ENCODE data around the gene HPSE2.
A peak's percentile ranks its signal among the peaks of the same experiment; 100 is the strongest.
"Not testable (repeated sequence)": the region's sequence is repeated elsewhere in the genome, so short reads cannot be mapped to it uniquely, and the experiment has no call there.

Gene HPSE2

GRCh38 chr10:98560565-98560964 lies 675.1 kb downstream of the HPSE2 start:
- no peak for DNase-seq (ENCODE audit: low read depth)

- DNase-seq (ENCODE audit: low read depth) = peak; percentile 37
These were observed 679.6 kb downstream of the HPSE2 start for GRCh38 chr10:98556061-98556460.

- no peak for DNase-seq (ENCODE audit: low read depth)
These were observed 680.5 kb downstream of the HPSE2 start for GRCh38 chr10:98555021-98555619.

DNA sequence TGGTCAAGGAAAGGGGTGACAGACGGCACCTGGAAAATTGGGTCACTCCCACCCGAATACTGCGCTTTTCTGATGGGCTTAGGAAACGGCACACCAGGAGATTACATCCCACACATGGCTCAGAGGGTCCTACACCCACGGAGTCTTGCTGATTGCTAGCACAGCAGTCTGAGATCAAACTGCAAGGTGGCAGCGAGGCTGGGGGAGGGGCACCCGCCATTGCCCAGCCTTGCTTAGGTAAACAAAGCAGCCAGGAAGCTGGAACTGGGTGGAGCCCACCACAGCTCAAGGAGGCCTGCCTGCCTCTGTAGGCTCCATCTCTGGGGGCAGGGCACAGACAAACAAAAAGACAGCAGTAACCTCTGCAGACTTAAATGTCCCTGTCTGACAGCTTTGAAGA lies 694.1 kb downstream of the HPSE2 start:
- not testable (repeated sequence) for DNase-seq (ENCODE audit: low read depth)

DNA sequence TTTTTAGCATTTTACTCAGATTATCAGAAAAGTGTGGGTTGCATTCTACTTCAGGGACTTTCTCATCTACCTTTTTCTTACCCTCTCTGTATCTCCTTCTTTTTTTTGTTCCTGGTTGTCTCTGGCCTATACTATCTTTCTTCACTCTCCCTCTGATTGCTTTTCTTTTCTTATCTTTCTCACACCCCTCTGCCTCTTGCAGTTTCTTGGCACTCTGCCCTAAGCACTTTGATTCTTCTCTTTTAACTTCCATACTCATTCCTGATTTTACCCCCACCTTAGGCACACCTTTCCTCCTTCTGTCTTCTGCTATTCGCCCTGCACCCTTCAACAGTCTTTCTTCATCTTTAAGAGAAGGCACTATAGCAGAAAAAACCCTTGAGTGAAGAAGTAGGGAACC lies 696.1 kb downstream of the HPSE2 start:
- DNase-seq (ENCODE audit: low read depth) = no peak

GRCh38 chr10:98538472-98538871 lies 697.2 kb downstream of the HPSE2 start:
- no peak for DNase-seq (ENCODE audit: low read depth)

DNA sequence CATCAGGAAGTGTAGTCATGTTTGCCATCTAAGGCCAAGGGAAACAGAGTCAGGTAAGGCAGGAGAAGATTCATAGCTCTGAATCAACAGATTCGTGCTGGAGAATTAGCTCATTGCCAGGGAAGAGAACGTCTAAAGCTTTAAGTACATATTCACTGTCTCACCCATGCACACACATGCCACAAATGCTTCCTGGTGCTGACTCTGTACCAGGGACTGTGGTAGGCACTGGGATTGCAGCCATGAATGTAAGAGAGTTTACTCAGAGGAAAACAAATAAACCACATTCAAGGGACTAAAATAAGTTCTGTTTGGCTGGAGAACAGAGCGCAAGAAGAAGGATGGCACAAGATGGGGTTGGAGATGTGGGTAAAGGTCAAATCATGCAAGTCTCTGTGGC lies 699.1 kb downstream of the HPSE2 start:
- DNase-seq (ENCODE audit: low read depth) = peak; percentile 85

DNA sequence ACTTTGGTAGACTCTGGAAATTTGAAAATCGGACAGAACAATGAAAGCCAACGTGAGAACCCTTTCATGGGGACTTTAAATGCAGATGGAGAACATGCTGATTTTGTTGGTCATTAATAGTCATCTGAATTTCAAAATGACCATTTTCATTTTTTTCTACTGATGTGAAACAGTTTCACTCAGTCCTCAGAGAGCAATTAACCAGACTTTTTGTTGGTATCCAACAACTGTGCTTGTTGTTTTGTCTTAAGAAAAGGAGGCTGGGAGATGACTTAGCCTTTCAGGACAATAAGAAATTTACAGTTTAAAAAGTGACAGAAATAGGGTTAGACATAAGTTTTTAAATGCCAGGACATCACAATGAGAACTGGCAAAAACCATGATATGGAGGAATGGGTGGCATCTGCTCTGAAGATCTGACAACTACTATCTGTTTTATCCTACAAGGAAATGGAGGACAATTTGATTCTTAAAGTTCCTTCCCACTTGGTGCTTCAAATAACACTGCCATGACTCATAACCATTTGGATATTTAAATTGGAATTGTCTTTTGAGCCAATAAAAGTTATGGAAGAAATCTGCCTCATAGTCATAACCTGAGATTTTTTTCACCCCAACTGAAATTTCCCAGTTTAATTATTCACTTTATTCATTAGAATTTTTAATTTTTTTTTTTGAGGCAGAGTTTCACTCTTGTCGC lies 701.8 kb downstream of the HPSE2 start:
- DNase-seq (ENCODE audit: low read depth) = no peak

DNA sequence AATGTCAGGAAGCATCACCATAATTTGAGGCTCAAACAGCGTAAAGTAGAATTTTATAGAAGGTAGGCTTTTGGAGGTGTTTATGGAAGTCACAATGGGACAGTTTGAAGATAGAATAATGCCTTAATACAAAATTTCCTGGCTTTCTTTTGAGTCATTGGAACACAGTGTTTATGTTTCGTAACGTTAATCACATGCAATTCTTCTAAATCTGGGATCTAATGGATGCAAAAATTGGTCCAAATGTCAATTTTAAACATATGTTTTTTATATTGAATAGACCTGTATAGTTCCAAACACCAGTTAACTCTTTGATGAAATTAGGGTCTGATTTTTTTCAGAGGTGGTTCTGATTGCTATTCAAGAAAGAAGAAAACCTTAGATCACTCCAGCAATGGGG lies 702.4 kb downstream of the HPSE2 start:
- DNase-seq (ENCODE audit: low read depth) = no peak

- no peak for DNase-seq (ENCODE audit: low read depth)
These were observed 706.9 kb downstream of the HPSE2 start for GRCh38 chr10:98528805-98529183.

GRCh38 chr10:98528166-98528804 lies 707.4 kb downstream of the HPSE2 start:
- no peak for DNase-seq (ENCODE audit: low read depth)

DNA sequence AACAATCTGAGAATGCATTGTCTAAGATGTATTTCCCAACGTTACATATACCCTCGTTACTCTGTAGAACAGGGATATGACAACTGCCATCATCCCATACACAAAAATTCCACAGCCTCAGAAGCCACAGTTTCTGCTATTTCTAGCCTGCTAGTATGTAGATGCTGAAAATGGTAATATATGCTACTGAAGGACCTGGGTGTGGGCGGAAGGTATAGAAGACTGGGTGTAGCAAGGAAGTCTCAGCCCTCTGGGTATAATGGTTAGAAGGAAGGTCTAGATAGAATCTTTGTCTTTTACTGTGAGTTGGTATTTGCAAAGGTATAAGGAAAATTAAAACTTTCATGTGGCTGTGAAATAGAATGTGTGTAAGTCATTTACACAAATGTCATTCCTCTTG lies 709.7 kb downstream of the HPSE2 start:
- DNase-seq (ENCODE audit: low read depth) = no peak

DNA sequence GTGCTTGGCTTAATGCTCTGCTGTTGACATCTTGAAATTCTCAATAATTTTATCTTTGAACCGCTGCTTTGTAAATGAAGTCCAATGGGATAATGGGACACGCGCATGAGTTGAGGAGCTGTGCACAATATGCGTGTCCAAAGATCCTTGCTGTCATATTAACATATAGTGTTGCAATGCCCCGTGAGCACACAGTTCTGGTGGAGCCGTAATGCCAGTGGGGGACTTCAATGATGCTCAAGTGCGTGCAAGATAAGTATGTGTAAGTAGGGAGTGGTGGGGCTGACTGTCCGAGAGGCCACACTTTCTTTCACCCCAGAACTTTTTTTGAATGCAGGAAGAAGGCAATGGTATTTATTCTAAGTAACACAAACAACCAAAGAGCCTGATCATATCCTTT lies 711.5 kb downstream of the HPSE2 start:
- DNase-seq (ENCODE audit: low read depth) = no peak

GRCh38 chr10:98519841-98520240 lies 715.8 kb downstream of the HPSE2 start:
- DNase-seq (ENCODE audit: low read depth) = no peak

DNA sequence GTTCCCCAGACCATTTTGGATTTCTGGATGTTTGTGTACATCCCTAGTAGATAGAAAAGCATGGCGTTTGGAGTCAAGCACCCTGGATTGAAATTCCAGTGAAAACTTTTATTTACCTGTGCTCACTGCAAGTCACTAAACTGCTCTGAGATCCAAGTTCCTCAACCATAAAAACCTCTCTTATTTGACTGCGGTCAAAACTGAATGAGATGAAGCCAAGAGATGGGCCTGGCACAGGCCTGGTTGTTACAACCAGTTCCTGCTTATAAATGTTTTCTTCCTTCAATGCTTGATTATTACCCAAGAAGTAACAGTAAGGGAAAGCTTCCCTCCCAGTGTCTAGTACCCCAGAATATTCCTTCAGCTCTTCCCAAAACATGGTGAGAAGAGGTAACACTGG lies 718.0 kb downstream of the HPSE2 start:
- DNase-seq (ENCODE audit: low read depth) = no peak

DNA sequence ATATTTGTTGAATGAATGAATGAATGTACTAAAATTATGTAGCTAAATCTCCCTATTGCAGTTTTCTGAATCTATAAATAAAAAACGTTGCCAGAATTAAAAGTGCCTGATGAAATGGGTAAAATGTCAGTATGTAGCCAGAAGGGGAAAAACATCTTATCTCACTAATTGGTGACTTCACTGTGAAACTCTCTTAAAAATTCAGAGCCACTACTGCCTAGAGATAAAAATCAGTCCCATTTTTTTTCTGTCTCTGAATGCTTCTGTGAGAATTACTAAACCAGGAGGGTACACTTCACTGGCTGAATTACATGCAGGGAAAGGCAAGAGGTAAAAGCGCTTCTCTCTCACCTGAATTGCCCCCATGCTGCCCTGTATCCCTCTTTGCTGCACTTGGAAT lies 719.3 kb downstream of the HPSE2 start:
- no peak for DNase-seq (ENCODE audit: low read depth)

DNA sequence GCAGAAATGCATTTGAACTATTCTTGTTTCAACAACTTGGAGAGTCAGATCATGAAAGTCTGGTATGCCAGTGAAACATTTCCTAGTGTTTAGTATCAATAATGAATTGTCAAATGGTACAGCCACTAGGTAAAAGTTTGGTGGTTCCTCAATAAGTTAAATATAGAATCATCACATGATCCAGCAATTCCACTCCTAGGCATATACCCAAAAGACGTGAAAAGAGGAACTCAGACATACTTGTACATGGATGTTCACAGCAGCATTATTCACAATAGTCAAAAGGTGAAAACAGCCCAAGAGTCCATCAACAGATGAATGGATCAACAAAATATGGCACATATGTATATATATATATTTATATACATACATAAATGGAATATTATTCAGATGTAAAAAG lies 721.9 kb downstream of the HPSE2 start:
- no peak for DNase-seq (ENCODE audit: low read depth)

GRCh38 chr10:98511876-98512275 lies 723.8 kb downstream of the HPSE2 start:
- no peak for DNase-seq (ENCODE audit: low read depth)

DNA sequence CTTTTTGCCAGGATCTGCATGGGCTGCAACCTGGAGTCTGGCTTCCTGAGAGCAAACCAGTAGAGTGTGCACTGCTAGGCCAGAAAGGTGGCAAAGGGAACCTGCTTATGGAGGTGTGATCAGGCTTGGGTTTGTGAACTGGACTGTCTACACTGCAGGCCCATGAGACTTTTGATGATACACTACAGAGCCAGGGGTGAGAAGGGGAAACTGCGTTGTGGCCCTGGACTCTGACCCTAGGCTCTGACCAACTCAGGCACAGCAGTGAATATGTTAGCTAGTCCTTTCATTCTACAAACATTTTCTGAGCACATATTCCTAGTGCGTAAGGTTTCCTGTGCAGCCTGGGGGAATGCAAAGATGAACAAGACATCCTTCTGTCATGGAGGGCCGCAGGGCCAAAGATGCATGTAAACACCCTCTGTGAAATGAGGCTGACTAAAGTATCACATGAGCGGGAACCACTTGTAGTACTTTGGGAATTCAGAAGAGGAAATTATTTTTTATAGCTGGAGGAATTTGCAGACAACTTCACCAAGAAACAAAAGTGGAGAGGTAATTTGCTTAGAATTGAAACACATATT lies 725.1 kb downstream of the HPSE2 start:
- no peak for DNase-seq (ENCODE audit: low read depth)

- DNase-seq (ENCODE audit: low read depth) = no peak
These were observed 725.9 kb downstream of the HPSE2 start for GRCh38 chr10:98509745-98510144.

- not testable (repeated sequence) for DNase-seq (ENCODE audit: low read depth)
These were observed 733.1 kb downstream of the HPSE2 start for GRCh38 chr10:98502535-98502934.

DNA sequence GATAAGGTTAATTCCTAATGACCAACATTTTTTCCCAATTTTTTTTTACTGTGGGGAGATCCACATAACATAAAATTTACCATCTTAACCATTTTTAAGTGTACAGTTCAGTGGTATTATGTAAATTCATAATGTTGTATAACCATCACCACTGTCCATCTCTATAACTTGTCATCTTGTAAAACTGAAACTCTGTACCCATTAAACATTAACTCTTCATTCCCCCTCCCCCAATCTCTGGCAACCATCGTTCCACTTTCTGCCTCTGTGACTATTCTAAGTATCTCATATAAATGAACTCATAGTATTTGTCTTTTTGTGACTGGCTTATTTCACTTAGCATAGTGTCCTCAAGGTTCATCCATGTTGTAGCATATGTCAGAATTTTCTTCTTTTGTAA lies 742.9 kb downstream of the HPSE2 start:
- no peak for DNase-seq (ENCODE audit: low read depth)

Measured in amniotic epithelial cell (primary cell).